Mononuclear cell (primary cell): ENCODE measurements around the gene SLC2A13. TPM values are rescaled to one million over a fixed set of nuclear protein-coding genes. Genes with fewer than 3 reads are reported as not detected.
"Not testable (repeated sequence)": the region's sequence is repeated elsewhere in the genome, so short reads cannot be mapped to it uniquely, and the experiment has no call there.

ENCODE experiments used
- H3K27me3 ChIP-seq: 2 replicates; pipeline ENCODE4 v1.6.0; 2011; ENCODE audit warnings: low read length, control low read depth; ENCODE audit not compliant: insufficient read depth
- H3K4me1 ChIP-seq: 2 replicates; pipeline ENCODE4 v1.5.1; 2011; ENCODE audit warnings: mild to moderate bottlenecking, low read length, control low read depth; ENCODE audit not compliant: insufficient read depth
- H3K4me3 ChIP-seq: 2 replicates; pipeline ENCODE4 v1.5.1; 2011; ENCODE audit warnings: mild to moderate bottlenecking, low read length, moderate library complexity
- H3K9me3 ChIP-seq: 2 replicates; pipeline ENCODE4 v1.5.1; 2011; ENCODE audit warnings: low read depth, mild to moderate bottlenecking, control low read depth, low read length
- total RNA-seq: library from RNA; depleted of rRNA; stranded (reverse); fragments of >200 nt; gene quantifications from one replicate; pipeline ENCODE4 v1.2.3, GENCODE V29; 2012

The SLC2A13 gene
- total RNA-seq, 1 donor: 4.4 TPM

- Histone ChIP-seq H3K4me3 (no peak overlapping the region), H3K4me1 (no peaks in the 10 kb centered on the region), H3K9me3 (no peaks in the 10 kb centered on the region), H3K27me3 (no peaks in the 10 kb centered on the region)
Measured at GRCh38 chr12:39764944-39765560, 340.8 kb downstream of the SLC2A13 start.

- Histone ChIP-seq H3K9me3 (no peaks in the 10 kb centered on the region), H3K27me3 (no peaks in the 10 kb centered on the region)
Measured at GRCh38 chr12:39763890-39764169, 342.1 kb downstream of the SLC2A13 start.

GRCh38 chr12:39763071-39763889 lies 342.6 kb downstream of the SLC2A13 start:
- no peaks in the 10 kb centered on the region for H3K4me1 ChIP-seq
- no peaks in the 10 kb centered on the region for H3K27me3 ChIP-seq
- no peak overlapping the region for H3K4me3 ChIP-seq
- H3K9me3 ChIP-seq: no peaks in the 10 kb centered on the region

More at GRCh38 chr12:39763890-39764169, 342.1 kb downstream of the SLC2A13 start:
- H3K4me1 ChIP-seq: no peaks in the 10 kb centered on the region
- H3K4me3 ChIP-seq: no peak overlapping the region

GRCh38 chr12:39755478-39755877 lies 350.4 kb downstream of the SLC2A13 start:
- Histone ChIP-seq H3K9me3 (no peaks in the 10 kb centered on the region), H3K27me3 (no peaks in the 10 kb centered on the region), H3K4me1 (no peaks in the 10 kb centered on the region), H3K4me3 (no peak overlapping the region)

- no peak overlapping the region for H3K4me3 ChIP-seq
- H3K9me3 ChIP-seq: no peaks in the 10 kb centered on the region
- no peaks in the 10 kb centered on the region for H3K4me1 ChIP-seq
- H3K27me3 ChIP-seq: no peaks in the 10 kb centered on the region
Measured at GRCh38 chr12:39752482-39753137, 353.3 kb downstream of the SLC2A13 start.

GRCh38 chr12:39746151-39746550 lies 359.7 kb downstream of the SLC2A13 start:
- H3K9me3 ChIP-seq, H3K27me3 ChIP-seq, H3K4me1 ChIP-seq, H3K4me3 ChIP-seq: not testable (repeated sequence)

- H3K9me3 ChIP-seq: peaks cover 6% of the 10 kb centered on the region
- H3K4me3 ChIP-seq: no peak overlapping the region
- no peaks in the 10 kb centered on the region for H3K27me3 ChIP-seq
- no peaks in the 10 kb centered on the region for H3K4me1 ChIP-seq
Measured at GRCh38 chr12:39743655-39744054, 362.2 kb downstream of the SLC2A13 start.

- no peaks in the 10 kb centered on the region for H3K27me3 ChIP-seq
- H3K4me1 ChIP-seq: no peaks in the 10 kb centered on the region
- no peak overlapping the region for H3K4me3 ChIP-seq
- peaks cover 7% of the 10 kb centered on the region for H3K9me3 ChIP-seq
Measured at GRCh38 chr12:39736406-39736805, 369.5 kb downstream of the SLC2A13 start.

- no peak overlapping the region for H3K4me3 ChIP-seq
- no peaks in the 10 kb centered on the region for H3K27me3 ChIP-seq
- no peaks in the 10 kb centered on the region for H3K9me3 ChIP-seq
- no peaks in the 10 kb centered on the region for H3K4me1 ChIP-seq
Measured at GRCh38 chr12:39723831-39724230, 382.1 kb downstream of the SLC2A13 start.

- peak overlapping the region; percentile 4 for H3K4me3 ChIP-seq
- no peaks in the 10 kb centered on the region for H3K27me3 ChIP-seq
- no peaks in the 10 kb centered on the region for H3K9me3 ChIP-seq
- H3K4me1 ChIP-seq: no peaks in the 10 kb centered on the region
Measured at GRCh38 chr12:39722504-39722903, 383.4 kb downstream of the SLC2A13 start.

- Histone ChIP-seq H3K9me3 (peaks cover 8% of the 10 kb centered on the region), H3K4me1 (no peaks in the 10 kb centered on the region), H3K27me3 (no peaks in the 10 kb centered on the region), H3K4me3 (no peak overlapping the region)
Measured at GRCh38 chr12:39713552-39713951, 392.3 kb downstream of the SLC2A13 start.

GRCh38 chr12:39712334-39712733 lies 393.5 kb downstream of the SLC2A13 start:
- Histone ChIP-seq H3K4me1 (no peaks in the 10 kb centered on the region), H3K27me3 (no peaks in the 10 kb centered on the region), H3K9me3 (peaks cover 8% of the 10 kb centered on the region), H3K4me3 (no peak overlapping the region)

Other genes starting within 250 kb of the SLC2A13 start
- 21.3 TPM for gene LRRK2, start 118.9 kb upstream of the SLC2A13 start, total RNA-seq